GM19238 (cell line): ENCODE data around the gene COLQ.
A peak's percentile ranks its signal among the peaks of the same experiment; 100 is the strongest.
"Not testable (repeated sequence)": the region's sequence is repeated elsewhere in the genome, so short reads cannot be mapped to it uniquely, and the experiment has no call there.

Experiments used
- DNase-seq: peaks from one replicate; pipeline ENCODE4 v3.0.0; 2011; ENCODE audit warnings: low spot score; ENCODE audit not compliant: insufficient read length

Gene COLQ

GRCh38 chr3:15428539-15428938 lies 93.0 kb downstream of the COLQ start:
- no peak for DNase-seq

GRCh38 chr3:15427981-15428380 lies 93.5 kb downstream of the COLQ start:
- DNase-seq: no peak

GRCh38 chr3:15427182-15427880 lies 94.2 kb downstream of the COLQ start, which contains the start of the genes EAF1 and METTL6:
Gene EAF1 (plus strand): TSS chr3:15427598. CDS start chr3:15427780, 182 bp downstream.
Gene METTL6 (minus strand): TSS chr3:15427544. CDS start chr3:15426511, 1,033 bp downstream.
- peak; percentile 88 for DNase-seq

- DNase-seq: no peak
Observed at GRCh38 chr3:15426579-15427118, 94.9 kb downstream of the COLQ start.

GRCh38 chr3:15420871-15421270 lies 100.6 kb downstream of the COLQ start:
- DNase-seq: no peak

- not testable (repeated sequence) for DNase-seq
Observed at GRCh38 chr3:15410966-15411365, 110.5 kb downstream of the COLQ start.

GRCh38 chr3:15409774-15410173 lies 111.7 kb downstream of the COLQ start:
- DNase-seq: no peak

- DNase-seq: no peak
Observed at GRCh38 chr3:15409239-15409638, 112.3 kb downstream of the COLQ start.

GRCh38 chr3:15405448-15406050 lies 116.0 kb downstream of the COLQ start:
- peak; percentile 24 for DNase-seq

GRCh38 chr3:15404767-15405166 lies 116.7 kb downstream of the COLQ start:
- no peak for DNase-seq

- no peak for DNase-seq
Observed at GRCh38 chr3:15403965-15404364, 117.5 kb downstream of the COLQ start.

- no peak for DNase-seq
Observed at GRCh38 chr3:15403495-15403894, 118.0 kb downstream of the COLQ start.

GRCh38 chr3:15401936-15402335 lies 119.6 kb downstream of the COLQ start:
- DNase-seq: no peak
